Measurements from ENCODE around the gene SPPL2C.

The SPPL2C gene

GRCh38 chr17:45888392-45888791 lies 43.7 kb downstream of the SPPL2C start:
- DNase-seq = no peak

- DNase-seq = no peak
These were observed 44.9 kb downstream of the SPPL2C start for GRCh38 chr17:45889579-45889978.

GRCh38 chr17:45893725-45894021 lies 49.0 kb downstream of the SPPL2C start:
- DNase-seq = no peak

- DNase-seq = peak; percentile 92 to 95
These were observed 49.5 kb downstream of the SPPL2C start, which contains the start of gene MAPT for GRCh38 chr17:45894022-45894784. Gene MAPT, plus strand, starts transcription at chr17:45894554. Its CDS starts 67,784 bp downstream, at chr17:45962338.

GRCh38 chr17:45895304-45895968 lies 50.8 kb downstream of the SPPL2C start:
- peak; percentile 23 to 70 for DNase-seq

GRCh38 chr17:45895969-45896785 lies 51.5 kb downstream of the SPPL2C start:
- peak in 1 of 2 donors; percentile 37 for DNase-seq
